Tibial artery (tissue), 4 donors: ENCODE measurements around the gene DPP3.
"Not testable (repeated sequence)": the region's sequence is repeated elsewhere in the genome, so short reads cannot be mapped to it uniquely, and the experiment has no call there.

Source experiments
- DNase-seq, 2 donors: peaks; one replicate each; pipeline ENCODE4 v3.0.0-alpha.2; 2019
- H3K27ac ChIP-seq, 2 donors: fragments of 200-600 bp; sonication (generic) in 1 of 2; 1 replicate in 1 of 2; 2 replicates in 1 of 2; pipeline ENCODE4 v1.5.1; 2018 to 2019; ENCODE audit warnings: mild to moderate bottlenecking in 1 of 2
- H3K27me3 ChIP-seq, 2 donors: fragments of 200-600 bp; sonication (generic) in 1 of 2; one replicate each; pipeline versions ENCODE4 v1.5.1 to v1.6.0; 2016 to 2019
- H3K36me3 ChIP-seq, 3 donors: fragments of 200-600 bp; sonication (generic) in 2 of 3; one replicate each; pipeline ENCODE4 v1.5.1; 2016 to 2019; ENCODE audit warnings: mild to moderate bottlenecking in 2 of 3
- H3K4me1 ChIP-seq, 4 donors: fragments of 200-600 bp; sonication (generic) in 2 of 4; 1 replicate in 3 of 4; 2 replicates in 1 of 4; pipeline ENCODE4 v1.5.1; 2016 to 2019
- H3K4me3 ChIP-seq, 2 donors: fragments of 200-600 bp; sonication (generic) in 1 of 2; 1 replicate in 1 of 2; 2 replicates in 1 of 2; pipeline ENCODE4 v1.5.1; 2018 to 2019; ENCODE audit warnings: mild to moderate bottlenecking in 2 of 2
- H3K9me3 ChIP-seq, 3 donors: fragments of 200-600 bp; sonication (generic) in 1 of 3; one replicate each; pipeline ENCODE4 v1.5.1; 2016 to 2019
- intact Hi-C: fragments of 100-400 bp; cut with DNase I; formaldehyde crosslinking; loops from one replicate; pipeline ENCODE4 v1.15.0; 2023; ENCODE audit warnings: low total_unique reads
- TF ChIP-seq, protein P1 (sequence below), 2 experiments: fragments of 200-600 bp in 1 of 2; fragments of 450-650 bp in 1 of 2; IDR thresholded peaks; one replicate each; pipeline ENCODE4 v1.5.1; 2017 to 2019; ENCODE audit warnings: antibody characterized with exemption in 2 of 2, mild to moderate bottlenecking in 1 of 2, moderate library complexity in 1 of 2

The DPP3 gene

DNA sequence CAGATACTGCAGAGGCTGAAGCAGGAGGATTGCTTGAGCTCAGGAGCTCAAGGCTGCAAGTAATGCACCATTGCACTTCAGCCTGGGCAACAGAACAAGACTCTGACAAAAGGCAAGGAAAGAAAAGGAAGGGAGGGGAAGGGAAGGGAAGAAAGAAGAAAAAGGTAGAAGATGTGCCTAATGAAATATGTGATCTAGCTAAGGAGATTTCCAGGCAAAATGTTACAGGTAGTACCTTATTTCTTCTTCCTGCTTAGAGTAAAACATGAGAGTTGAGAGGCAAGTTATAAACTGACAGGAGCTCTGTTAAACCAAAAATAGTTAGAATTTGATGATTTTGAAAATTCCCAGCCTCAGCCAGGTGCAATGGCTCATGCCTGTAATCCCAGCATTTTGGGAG lies 18.2 kb upstream of the DPP3 start:
- no peaks in the 10 kb centered on the region for H3K36me3 ChIP-seq
- intact Hi-C loops: no loop called here

DNA sequence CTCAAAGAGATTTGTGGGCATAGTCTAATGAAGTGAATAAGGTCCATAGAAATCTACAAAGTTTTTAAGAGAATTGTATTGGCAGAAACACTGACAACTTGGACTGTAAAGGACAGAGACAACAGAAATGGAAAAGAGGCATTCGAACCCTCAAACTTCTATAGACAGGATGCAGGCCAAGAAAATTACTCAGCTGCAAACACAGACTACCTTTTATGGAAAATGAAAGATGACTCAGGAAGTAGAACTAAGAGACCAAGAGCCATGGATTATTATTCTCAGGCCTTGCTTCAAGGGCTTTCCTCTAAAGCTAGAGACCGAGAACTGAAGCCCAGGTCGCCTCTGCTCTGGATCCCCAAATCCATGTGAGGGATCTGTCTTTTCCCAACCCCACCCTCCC lies 17.3 kb upstream of the DPP3 start:
- DNase-seq: no peak
- H3K36me3 ChIP-seq: no peaks in the 10 kb centered on the region
- intact Hi-C loops: no loop called here
- H3K9me3 ChIP-seq: no peaks in the 10 kb centered on the region
- H3K4me1 ChIP-seq: peaks cover 0 to 19% (median 12%) of the 10 kb centered on the region in 4 donors
- TF ChIP-seq, protein P1, sequence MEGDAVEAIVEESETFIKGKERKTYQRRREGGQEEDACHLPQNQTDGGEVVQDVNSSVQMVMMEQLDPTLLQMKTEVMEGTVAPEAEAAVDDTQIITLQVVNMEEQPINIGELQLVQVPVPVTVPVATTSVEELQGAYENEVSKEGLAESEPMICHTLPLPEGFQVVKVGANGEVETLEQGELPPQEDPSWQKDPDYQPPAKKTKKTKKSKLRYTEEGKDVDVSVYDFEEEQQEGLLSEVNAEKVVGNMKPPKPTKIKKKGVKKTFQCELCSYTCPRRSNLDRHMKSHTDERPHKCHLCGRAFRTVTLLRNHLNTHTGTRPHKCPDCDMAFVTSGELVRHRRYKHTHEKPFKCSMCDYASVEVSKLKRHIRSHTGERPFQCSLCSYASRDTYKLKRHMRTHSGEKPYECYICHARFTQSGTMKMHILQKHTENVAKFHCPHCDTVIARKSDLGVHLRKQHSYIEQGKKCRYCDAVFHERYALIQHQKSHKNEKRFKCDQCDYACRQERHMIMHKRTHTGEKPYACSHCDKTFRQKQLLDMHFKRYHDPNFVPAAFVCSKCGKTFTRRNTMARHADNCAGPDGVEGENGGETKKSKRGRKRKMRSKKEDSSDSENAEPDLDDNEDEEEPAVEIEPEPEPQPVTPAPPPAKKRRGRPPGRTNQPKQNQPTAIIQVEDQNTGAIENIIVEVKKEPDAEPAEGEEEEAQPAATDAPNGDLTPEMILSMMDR (IDR thresholded peaks at IDR 0.05): no peak
- no peak overlapping the region for H3K4me3 ChIP-seq
- H3K27me3 ChIP-seq: no peaks in the 10 kb centered on the region
- no peak overlapping the region for H3K27ac ChIP-seq

More for the DNA sequence above, 18.2 kb upstream of the DPP3 start:
- Histone ChIP-seq H3K4me3 (no peak overlapping the region), H3K9me3 (no peaks in the 10 kb centered on the region), H3K27me3 (no peaks in the 10 kb centered on the region), H3K27ac (no peak overlapping the region), H3K4me1 (peaks cover 0 to 11% (median 6%) of the 10 kb centered on the region in 4 donors)
- TF ChIP-seq, protein P1 (IDR thresholded peaks at IDR 0.05): no peak
- no peak for DNase-seq

DNA sequence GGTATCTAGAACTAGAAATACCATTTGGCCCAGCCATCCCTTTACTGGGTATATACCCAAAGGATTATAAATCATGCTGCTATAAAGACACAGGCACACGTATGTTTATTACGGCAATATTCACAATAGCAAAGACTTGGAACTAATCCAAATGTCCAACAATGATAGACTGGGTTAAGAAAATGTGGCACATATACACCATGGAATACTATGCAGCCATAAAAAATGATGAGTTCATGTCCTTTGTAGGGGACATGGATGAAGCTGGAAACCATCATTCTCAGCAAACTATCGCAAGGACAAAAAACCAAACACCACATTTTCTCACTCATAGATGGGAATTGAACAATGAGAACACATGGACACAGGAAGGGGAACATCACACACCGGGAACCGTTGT lies 16.1 kb upstream of the DPP3 start:
- H3K27ac ChIP-seq, H3K4me3 ChIP-seq, H3K9me3 ChIP-seq, H3K36me3 ChIP-seq, H3K27me3 ChIP-seq, DNase-seq, intact Hi-C loops: not testable (repeated sequence)
- H3K4me1 ChIP-seq: peaks cover 0 to 22% (median 16%) of the 10 kb centered on the region in 4 donors

DNA sequence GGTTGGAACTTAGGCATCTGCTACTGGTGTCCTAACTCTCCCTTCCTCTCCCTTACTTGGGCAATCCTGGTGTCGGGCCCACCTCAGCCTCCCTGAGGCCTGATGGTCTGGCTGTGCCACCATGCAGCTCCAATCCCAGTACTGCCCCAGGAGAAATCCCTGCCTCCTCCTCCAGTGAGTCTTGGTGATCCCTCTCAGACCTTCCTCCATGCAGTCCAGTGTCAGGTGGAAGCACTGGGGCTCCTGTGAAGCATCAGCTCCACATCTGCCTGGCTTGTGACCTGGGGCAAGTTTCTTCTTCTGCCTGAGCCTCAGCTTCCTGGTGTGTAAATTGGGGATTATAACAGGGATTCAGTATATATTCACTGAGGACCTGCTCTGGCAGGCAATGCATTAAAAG lies 15.3 kb upstream of the DPP3 start:
- intact Hi-C loops: no loop called here
- H3K27me3 ChIP-seq: no peaks in the 10 kb centered on the region
- H3K4me1 ChIP-seq: peaks cover 0 to 22% (median 16%) of the 10 kb centered on the region in 4 donors
- no peak overlapping the region for H3K27ac ChIP-seq
- no peak overlapping the region for H3K4me3 ChIP-seq
- no peak for DNase-seq
- H3K9me3 ChIP-seq: no peaks in the 10 kb centered on the region
- TF ChIP-seq, protein P1 (IDR thresholded peaks at IDR 0.05): no peak
- H3K36me3 ChIP-seq: no peaks in the 10 kb centered on the region

DNA sequence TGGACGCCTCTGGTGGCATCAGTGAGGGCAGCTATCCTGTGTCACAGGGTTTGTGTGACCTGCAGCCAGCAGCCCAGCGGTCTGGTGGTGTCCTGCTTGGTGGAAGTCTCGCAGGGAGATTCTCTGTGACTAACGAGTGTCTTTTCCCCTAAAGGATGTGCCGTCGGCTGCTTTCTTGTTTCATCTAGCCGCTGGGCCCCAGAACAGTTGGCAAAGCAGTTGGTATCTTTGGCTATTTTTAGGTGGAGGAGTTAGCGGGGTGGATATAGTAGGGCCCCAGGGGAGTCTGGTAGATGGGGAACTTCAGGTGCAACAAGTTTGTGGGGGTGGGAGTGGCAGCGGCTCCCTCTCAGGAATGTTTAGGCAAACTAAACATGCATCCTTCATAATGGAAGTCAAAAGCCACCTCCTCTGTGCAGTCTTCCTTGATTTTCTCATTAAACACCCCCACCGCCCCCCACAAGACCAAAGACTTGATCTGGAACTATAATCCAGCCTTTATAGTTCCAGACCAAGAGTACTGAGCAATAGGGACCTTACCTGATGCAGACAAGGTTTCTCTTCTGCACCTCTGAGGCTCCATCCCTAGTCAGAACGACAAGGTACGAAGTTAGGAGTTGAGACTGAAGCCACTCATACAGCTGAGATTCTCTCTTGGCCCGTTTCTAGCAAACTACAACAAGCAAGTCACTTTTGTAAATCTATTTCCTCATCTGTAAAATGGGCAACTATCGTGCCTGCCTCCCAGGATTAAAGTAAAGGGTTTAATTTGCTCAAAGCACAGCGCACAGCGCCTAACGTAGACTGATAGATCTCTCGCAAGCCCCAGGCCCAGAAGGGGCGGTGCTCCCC lies 14.6 kb upstream of the DPP3 start:
- no peaks in the 10 kb centered on the region for H3K27me3 ChIP-seq
- peaks cover 0 to 22% (median 16%) of the 10 kb centered on the region in 4 donors for H3K4me1 ChIP-seq
- no peaks in the 10 kb centered on the region for H3K9me3 ChIP-seq
- DNase-seq: no peak
- H3K27ac ChIP-seq: peak overlapping the region; percentile 67 to 85
- TF ChIP-seq, protein P1 (IDR thresholded peaks at IDR 0.05): no peak
- peak overlapping the region; percentile 67 for H3K4me3 ChIP-seq
- H3K36me3 ChIP-seq: peaks cover 0 to 6% (median 3%) of the 10 kb centered on the region in 3 donors
- intact Hi-C loops: no loop called here

DNA sequence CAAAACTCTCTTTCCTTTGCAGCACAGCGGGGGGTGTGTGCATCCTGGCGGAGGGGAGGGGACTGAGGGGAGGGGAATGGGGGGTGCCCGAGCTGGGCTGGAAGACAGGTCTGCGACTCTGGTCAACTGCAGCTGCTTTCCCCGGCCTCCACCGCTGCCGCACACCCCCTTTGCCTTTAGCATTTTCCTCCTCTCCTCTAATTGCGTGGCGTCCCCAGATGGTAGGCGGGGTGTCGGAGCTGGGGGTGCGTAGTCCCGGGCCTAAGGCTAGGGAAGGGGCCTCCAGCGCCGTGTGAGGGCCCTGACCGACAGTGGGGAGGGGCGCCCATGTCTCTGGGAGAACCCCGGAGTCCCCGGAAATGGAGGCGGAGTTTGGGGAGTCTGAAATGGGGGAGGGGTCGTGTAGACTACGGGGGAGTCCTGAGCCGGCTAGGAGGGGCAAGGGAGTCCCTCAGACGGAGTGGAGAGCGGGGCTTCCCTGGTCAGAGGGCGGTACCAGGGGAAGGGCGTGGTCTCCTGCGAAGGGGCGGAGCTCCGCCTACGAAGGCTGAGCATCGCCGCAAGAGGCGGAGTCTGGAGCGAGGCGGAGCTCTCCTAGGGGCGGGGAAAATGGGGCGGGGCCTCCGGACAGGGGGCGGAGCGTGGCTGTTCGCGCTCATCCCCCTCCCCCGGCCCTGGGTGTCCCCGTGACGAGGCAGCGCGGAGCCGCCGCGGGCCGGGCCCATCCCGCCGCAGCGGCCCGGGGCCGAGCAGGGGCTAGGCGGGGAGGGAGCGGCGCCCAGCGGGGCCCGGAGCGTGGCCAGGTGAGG lies 13.8 kb upstream of the DPP3 start, which contains the start of gene PELI3:
Gene PELI3, plus strand, starts transcription at position 681 of the 809 bp plus-strand sequence. CDS start 1,224 bp downstream, outside the sequence.
- intact Hi-C loops: no loop called here
- peaks cover 0 to 22% (median 16%) of the 10 kb centered on the region in 4 donors for H3K4me1 ChIP-seq
- H3K27me3 ChIP-seq: no peaks in the 10 kb centered on the region
- peaks cover 0 to 14% (median 11%) of the 10 kb centered on the region in 3 donors for H3K36me3 ChIP-seq
- TF ChIP-seq, protein P1 (IDR thresholded peaks at IDR 0.05): no peak
- DNase-seq: peak; percentile 90 to 96
- peak within 1 kb of the TSS; percentile 67 to 85 for H3K27ac ChIP-seq
- peak within 1 kb of the TSS; percentile 67 for H3K4me3 ChIP-seq
- H3K9me3 ChIP-seq: no peaks in the 10 kb centered on the region
